Subcutaneous preadipocyte (primary cell): ENCODE data around the gene CHDH. TPM values are rescaled to one million over a fixed set of nuclear protein-coding genes. Genes with fewer than 3 reads are reported as not detected.

Experiments
- small RNA-seq: library from RNA; depleted of rRNA; stranded (forward); fragments of <200 nt; gene quantifications from one replicate; pipeline ENCODE3, GENCODE V24; 2012
- total RNA-seq: library from RNA; depleted of rRNA; stranded (reverse); fragments of >200 nt; gene quantifications from 2 replicates; pipeline ENCODE4 v1.2.3, GENCODE V29; 2012

Gene CHDH
- total RNA-seq = under 0.01 and 0.37 TPM in 2 replicates

GRCh38 chr3:53846134-53846850 lies at the start of gene CHDH, which contains the start of gene IL17RB:
Gene CHDH, minus strand, starts transcription at chr3:53846419. Its CDS starts 22,411 bp downstream, at chr3:53824008.
Gene IL17RB, plus strand, starts transcription at chr3:53846568. Its CDS starts 21 bp downstream, at chr3:53846589.

GRCh38 chr3:53891497-53892285 lies 45.5 kb upstream of the CHDH start, which contains the start of gene SELENOK:
Gene SELENOK, minus strand, starts transcription at chr3:53891859.

GRCh38 chr3:53881691-53882593 lies 35.7 kb upstream of the CHDH start, which contains the start of gene ACTR8:
Gene ACTR8, minus strand, starts transcription at chr3:53882152. Its CDS starts 51 bp downstream, at chr3:53882101.

Small RNAs within 50 kb of the gene (small RNA-seq; reads per million reads assigned to genes)
- not detected for gene AC012467.1

Other genes with a start within 250 kb of the CHDH start
- gene IL17RB, start 149 bp upstream of the CHDH start, total RNA-seq = under 0.01 TPM in 1 of 2 replicates, not detected in the other
- gene ACTR8, start 35.7 kb upstream of the CHDH start, total RNA-seq = 24.6 and 25.6 TPM in 2 replicates
- 9.6 and 13.1 TPM in 2 replicates for gene SELENOK, start 45.4 kb upstream of the CHDH start, total RNA-seq